Fibroblast of lung (primary cell): ENCODE data around the gene PDE6A.

Experiments
- EZH2 ChIP-seq: IDR thresholded peaks from 2 replicates; pipeline ENCODE4 v1.5.1; 2012; ENCODE audit warnings: low read length, control low read depth, mild to moderate bottlenecking; ENCODE audit errors: missing control alignments
- TF ChIP-seq, protein P1 (sequence below), 2 donors: IDR thresholded peaks in 1 of 2; conservative IDR thresholded peaks in 1 of 2; 1 replicate in 1 of 2; 2 replicates in 1 of 2; pipeline ENCODE4 v1.5.1; 2011 to 2012; ENCODE audit warnings: low read length in 2 of 2, control low read depth in 1 of 2, inconsistent platforms in 1 of 2, low read depth in 1 of 2, mild to moderate bottlenecking in 1 of 2

DNA sequence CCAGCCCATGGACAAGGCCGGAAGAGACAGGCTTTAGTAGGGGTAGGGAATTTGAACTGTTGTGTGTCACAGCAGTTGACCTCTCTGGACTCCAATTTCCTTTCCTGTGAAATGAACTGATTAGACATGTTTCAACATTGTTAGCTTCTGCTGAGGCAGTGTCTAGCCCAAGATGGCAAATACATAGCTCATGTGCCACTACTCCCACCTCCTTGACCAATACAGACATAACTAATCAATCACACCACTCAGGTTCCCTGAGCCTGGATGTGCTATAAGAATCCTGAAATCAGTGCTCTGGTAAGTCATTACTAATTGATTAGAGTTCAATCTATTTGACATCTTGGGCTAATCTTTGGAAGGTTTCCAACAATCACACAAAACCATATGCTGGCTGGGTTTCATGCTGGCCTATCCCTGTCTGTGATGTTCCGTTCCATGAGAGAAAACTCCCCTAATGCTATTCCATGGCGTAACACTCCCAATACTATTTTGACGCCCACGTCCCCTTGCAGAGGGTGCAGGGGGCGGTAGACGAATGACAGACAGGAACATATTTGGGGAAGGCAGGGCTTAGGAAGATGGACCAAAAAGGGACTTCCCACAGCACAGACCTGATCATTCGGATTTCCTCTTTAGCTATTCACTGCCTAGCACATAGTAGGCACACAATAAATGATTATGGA is 95.2 kb downstream of the PDE6A start:
- TF ChIP-seq, protein P1, sequence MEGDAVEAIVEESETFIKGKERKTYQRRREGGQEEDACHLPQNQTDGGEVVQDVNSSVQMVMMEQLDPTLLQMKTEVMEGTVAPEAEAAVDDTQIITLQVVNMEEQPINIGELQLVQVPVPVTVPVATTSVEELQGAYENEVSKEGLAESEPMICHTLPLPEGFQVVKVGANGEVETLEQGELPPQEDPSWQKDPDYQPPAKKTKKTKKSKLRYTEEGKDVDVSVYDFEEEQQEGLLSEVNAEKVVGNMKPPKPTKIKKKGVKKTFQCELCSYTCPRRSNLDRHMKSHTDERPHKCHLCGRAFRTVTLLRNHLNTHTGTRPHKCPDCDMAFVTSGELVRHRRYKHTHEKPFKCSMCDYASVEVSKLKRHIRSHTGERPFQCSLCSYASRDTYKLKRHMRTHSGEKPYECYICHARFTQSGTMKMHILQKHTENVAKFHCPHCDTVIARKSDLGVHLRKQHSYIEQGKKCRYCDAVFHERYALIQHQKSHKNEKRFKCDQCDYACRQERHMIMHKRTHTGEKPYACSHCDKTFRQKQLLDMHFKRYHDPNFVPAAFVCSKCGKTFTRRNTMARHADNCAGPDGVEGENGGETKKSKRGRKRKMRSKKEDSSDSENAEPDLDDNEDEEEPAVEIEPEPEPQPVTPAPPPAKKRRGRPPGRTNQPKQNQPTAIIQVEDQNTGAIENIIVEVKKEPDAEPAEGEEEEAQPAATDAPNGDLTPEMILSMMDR (conservative IDR thresholded peaks at IDR 0.05 in 1 of 2, IDR thresholded peaks at IDR 0.05 in 1 of 2; ENCODE audit: low read depth in 1 of 2, low read length in 2 of 2), result no peak
- no peak for TF ChIP-seq EZH2
